ENCODE results near the gene GALNT10.

GRCh38 chr5:154190595-154191304, at the start of gene GALNT10:
- TF ChIP-seq, protein P1, sequence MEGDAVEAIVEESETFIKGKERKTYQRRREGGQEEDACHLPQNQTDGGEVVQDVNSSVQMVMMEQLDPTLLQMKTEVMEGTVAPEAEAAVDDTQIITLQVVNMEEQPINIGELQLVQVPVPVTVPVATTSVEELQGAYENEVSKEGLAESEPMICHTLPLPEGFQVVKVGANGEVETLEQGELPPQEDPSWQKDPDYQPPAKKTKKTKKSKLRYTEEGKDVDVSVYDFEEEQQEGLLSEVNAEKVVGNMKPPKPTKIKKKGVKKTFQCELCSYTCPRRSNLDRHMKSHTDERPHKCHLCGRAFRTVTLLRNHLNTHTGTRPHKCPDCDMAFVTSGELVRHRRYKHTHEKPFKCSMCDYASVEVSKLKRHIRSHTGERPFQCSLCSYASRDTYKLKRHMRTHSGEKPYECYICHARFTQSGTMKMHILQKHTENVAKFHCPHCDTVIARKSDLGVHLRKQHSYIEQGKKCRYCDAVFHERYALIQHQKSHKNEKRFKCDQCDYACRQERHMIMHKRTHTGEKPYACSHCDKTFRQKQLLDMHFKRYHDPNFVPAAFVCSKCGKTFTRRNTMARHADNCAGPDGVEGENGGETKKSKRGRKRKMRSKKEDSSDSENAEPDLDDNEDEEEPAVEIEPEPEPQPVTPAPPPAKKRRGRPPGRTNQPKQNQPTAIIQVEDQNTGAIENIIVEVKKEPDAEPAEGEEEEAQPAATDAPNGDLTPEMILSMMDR (IDR thresholded peaks at IDR 0.05; ENCODE audit: insufficient read depth, low read depth, low read length) = no peak
- TF ChIP-seq EZH2 (IDR thresholded peaks at IDR 0.05; ENCODE audit: insufficient read depth, low read length) = no peak
